ENCODE data around the gene SLC12A1. TPM values are rescaled to one million over a fixed set of nuclear protein-coding genes. Genes with fewer than 3 reads are reported as not detected.

SLC12A1 gene
- total RNA-seq, 4 donors from 2014 or later = not detected

DNA sequence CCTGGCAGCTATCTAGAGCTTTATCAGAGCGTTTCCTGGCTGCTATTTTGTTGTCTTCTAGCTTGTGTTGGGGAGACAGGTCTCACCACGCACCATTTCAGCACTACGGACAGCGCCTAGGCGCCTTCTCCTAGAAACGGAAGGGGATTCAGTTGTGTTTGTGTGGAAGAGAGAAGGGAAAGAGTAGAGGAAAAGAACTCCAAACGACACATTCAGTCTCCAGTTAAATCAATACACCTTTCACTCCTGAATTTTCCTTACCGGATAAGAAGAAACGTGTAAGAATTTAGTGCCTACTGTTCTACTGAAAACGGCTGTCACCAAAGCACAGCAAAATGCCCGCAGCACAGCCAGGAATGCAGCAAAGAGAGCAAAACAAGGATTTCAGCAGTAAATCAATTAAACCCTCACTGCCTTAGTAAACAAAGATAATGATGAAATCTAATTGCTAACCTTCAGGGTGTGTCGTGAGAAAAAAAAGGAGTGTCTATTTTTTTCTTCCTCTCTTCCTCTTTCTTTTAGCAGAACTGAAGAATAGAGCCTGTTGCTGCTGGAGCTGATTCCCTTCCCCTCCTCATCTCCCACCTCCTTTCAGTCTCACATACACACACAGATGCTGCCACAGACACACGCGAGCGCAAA, 15.0 kb upstream of the SLC12A1 start:
- no peak for DNase-seq (ENCODE audit: low spot score in 2 of 2)
- intact Hi-C loops (cut with DNase I; ENCODE audit: low total_unique reads) = no loop called here
- H3K4me3 ChIP-seq (ENCODE audit: low read depth, poor library complexity, severe bottlenecking) = no peak overlapping the region
- 4 to 9% methylated on average over 15 of the region's 15 CpGs for WGBS, 2 donors
- TF ChIP-seq, protein P1, sequence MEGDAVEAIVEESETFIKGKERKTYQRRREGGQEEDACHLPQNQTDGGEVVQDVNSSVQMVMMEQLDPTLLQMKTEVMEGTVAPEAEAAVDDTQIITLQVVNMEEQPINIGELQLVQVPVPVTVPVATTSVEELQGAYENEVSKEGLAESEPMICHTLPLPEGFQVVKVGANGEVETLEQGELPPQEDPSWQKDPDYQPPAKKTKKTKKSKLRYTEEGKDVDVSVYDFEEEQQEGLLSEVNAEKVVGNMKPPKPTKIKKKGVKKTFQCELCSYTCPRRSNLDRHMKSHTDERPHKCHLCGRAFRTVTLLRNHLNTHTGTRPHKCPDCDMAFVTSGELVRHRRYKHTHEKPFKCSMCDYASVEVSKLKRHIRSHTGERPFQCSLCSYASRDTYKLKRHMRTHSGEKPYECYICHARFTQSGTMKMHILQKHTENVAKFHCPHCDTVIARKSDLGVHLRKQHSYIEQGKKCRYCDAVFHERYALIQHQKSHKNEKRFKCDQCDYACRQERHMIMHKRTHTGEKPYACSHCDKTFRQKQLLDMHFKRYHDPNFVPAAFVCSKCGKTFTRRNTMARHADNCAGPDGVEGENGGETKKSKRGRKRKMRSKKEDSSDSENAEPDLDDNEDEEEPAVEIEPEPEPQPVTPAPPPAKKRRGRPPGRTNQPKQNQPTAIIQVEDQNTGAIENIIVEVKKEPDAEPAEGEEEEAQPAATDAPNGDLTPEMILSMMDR (IDR thresholded peaks at IDR 0.05) = no peak

DNA sequence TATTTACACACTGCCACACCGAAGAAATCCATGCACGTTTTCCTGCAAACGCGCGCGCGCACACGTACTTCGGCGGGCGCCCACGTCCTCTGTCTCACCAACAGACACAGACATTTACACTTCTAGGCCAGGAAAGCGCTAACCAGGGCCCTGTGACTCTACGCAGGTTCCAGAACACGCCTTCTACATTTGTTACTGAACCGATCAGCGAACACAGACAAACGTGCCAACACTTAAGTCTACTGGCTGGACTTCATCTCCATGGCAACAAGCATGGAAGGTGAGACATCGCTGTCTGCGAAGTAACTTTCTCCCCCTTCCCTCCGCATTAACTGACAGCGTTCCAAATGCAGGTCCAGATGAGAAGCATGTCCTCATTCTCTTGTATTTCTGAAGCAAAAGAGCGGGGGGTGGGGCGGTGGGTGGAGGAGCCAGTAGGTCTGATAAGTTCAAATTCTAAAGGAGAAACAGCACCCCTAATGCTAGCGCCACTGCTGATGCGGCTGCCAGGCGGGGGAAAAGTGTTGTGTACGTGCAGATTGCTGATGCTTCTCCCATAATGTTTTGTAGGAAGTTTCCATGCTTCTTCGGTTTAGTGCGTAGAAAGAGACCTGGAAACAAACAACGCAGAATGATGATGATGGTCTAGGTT, 14.4 kb upstream of the SLC12A1 start, which contains the start of gene CTXN2:
CTXN2 (plus strand) TSS at position 92 of the 652 bp plus-strand sequence. CDS start 9,636 bp downstream, outside the sequence.
- intact Hi-C loops (cut with DNase I; ENCODE audit: low total_unique reads) = no loop called here
- DNase-seq (ENCODE audit: low spot score in 2 of 2) = no peak
- TF ChIP-seq, protein P1 (IDR thresholded peaks at IDR 0.05) = no peak
- TF ChIP-seq POLR2A (IDR thresholded peaks at IDR 0.05) = no peak
- 8 to 14% methylated on average over 31 of the region's 31 CpGs for WGBS, 2 donors
- H3K4me3 ChIP-seq (ENCODE audit: low read depth, poor library complexity, severe bottlenecking) = no peak within 1 kb of the TSS

DNA sequence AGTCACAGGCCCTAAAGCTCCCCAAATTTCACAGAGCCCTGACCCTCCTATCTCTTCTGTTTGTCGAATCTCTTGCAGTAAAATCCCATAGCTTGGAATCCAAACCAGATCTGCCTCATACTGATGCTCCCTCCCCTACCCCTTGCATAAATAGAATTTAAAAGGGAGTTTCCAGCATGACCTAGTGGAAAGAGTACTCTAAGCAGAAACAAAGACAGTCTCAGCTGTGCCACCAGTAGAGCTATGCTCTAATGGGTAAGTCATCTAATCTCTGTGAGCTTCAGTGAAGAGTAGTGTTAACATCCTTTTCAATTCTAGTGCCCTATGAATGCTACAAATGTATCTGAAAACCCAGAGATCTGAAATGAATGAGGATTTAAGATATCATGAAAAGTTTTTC, 4.0 kb upstream of the SLC12A1 start:
- no peak for TF ChIP-seq POLR2A (IDR thresholded peaks at IDR 0.05)
- TF ChIP-seq, protein P1 (IDR thresholded peaks at IDR 0.05) = no peak
- intact Hi-C loops (cut with DNase I; ENCODE audit: low total_unique reads) = no loop called here
- no peak for DNase-seq (ENCODE audit: low spot score in 2 of 2)
- no peak overlapping the region for H3K4me3 ChIP-seq (ENCODE audit: low read depth, poor library complexity, severe bottlenecking)
- WGBS, 2 donors = 77% methylated on average over 1 of the region's 1 CpG

DNA sequence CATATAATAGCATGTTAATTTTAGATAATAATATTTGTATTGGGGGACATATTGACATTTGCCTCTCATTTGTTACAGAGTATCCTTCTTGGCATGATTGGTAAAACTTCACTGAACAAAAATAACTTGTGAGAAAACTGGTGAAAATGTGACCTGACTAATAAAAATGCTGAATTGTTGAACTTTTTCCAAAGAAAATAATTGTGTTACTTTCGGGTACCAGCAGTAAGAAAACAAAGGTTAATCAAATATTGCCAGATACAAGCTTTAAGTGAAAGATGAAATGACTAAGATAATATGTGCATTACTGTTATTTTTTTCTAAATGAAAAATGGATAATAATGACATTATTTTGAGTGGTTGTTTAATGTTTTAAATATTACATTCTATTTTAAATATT, 15.2 kb downstream of the SLC12A1 start:
- no peak for DNase-seq (ENCODE audit: low spot score in 2 of 2)
- H3K4me3 ChIP-seq (ENCODE audit: low read depth, poor library complexity, severe bottlenecking) = no peak overlapping the region
- intact Hi-C loops (cut with DNase I; ENCODE audit: low total_unique reads) = no loop called here
- no peak for TF ChIP-seq POLR2A (IDR thresholded peaks at IDR 0.05)
- TF ChIP-seq, protein P1 (IDR thresholded peaks at IDR 0.05) = no peak
- WGBS, 2 donors = 48 to 59% methylated on average over 1 of the region's 1 CpG

DNA sequence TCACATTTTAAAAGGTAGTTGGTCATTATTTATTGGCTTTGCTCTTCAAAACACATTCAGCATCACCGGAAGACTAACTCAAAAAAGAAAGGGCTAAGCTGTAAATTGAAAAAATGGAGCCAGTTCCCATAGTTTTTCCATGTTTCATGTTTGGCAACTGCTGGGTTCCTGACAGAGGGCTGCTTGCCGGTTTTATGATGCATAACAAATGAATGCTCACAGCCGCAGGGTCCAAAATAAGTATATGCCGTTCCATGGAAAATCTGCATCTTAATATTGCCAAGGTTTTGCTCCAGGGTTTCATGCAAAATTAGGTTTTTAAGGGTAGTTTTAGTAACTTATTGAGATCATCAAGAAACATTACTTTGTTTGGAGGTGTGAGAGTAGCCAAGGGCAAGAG, 15.8 kb downstream of the SLC12A1 start:
- 58 to 61% methylated on average over 4 of the region's 4 CpGs for WGBS, 2 donors
- intact Hi-C loops (cut with DNase I; ENCODE audit: low total_unique reads) = no loop called here
- DNase-seq (ENCODE audit: low spot score in 2 of 2) = no peak
- no peak overlapping the region for H3K4me3 ChIP-seq (ENCODE audit: low read depth, poor library complexity, severe bottlenecking)
- no peak for TF ChIP-seq POLR2A (IDR thresholded peaks at IDR 0.05)
- TF ChIP-seq, protein P1 (IDR thresholded peaks at IDR 0.05) = no peak

All from lower leg skin (tissue), 4 donors.